ENCODE measurements around the gene FIBIN.
"Not testable (repeated sequence)": the region's sequence is repeated elsewhere in the genome, so short reads cannot be mapped to it uniquely, and the experiment has no call there.

- TF ChIP-seq CTCF (IDR thresholded peaks at IDR 0.05 in 8 of 11, conservative IDR thresholded peaks at IDR 0.05 in 3 of 11); POLR2A (IDR thresholded peaks at IDR 0.05): not testable (repeated sequence)
Measured at GRCh38 chr11:26977209-26977608, 16.7 kb upstream of the FIBIN start.
